Naive thymus-derived CD4-positive, alpha-beta T cell (primary cell): ENCODE data around the gene FBXO41. TPM values are rescaled to one million over a fixed set of nuclear protein-coding genes. Genes with fewer than 3 reads are reported as not detected.
A peak's percentile ranks its signal among the peaks of the same experiment; 100 is the strongest.

ENCODE experiments used
- ATAC-seq: fragments of 150-1000 bp; cut with Tn5 transposase; 2 replicates; pipeline ENCODE4 v1.10.0; 2021; ENCODE audit warnings: mild to moderate bottlenecking, moderate library complexity
- CTCF ChIA-PET: fragments of 350-600 bp; sonication (Branson Sonifier 250); formaldehyde crosslinking; loops from one replicate; lab custom pipeline; 2021; ENCODE audit warnings: antibody characterized with exemption; lab: Charles Lee
- POLR2A ChIA-PET: fragments of 350-600 bp; sonication (Branson Sonifier 250); formaldehyde crosslinking; loops from one replicate; lab custom pipeline; 2021; ENCODE audit warnings: antibody characterized with exemption, inconsistent platforms; lab: Charles Lee
- DNase-seq, 9 donors: peaks; one replicate each; pipeline versions ENCODE4 v3.0.0 to v3.0.0-alpha.2; 2020 to 2022; ENCODE audit warnings: mixed read lengths in 1 of 9
- H3K27ac ChIP-seq: one replicate; pipeline ENCODE4 v1.7.0; 2013; ENCODE audit warnings: mild to moderate bottlenecking, low read depth, low read length, moderate library complexity
- H3K27me3 ChIP-seq, 2 donors: one replicate each; pipeline ENCODE4 v1.7.0; 2013; ENCODE audit warnings: low read length in 2 of 2, mild to moderate bottlenecking in 2 of 2, moderate library complexity in 2 of 2; ENCODE audit not compliant: control insufficient read depth in 2 of 2, insufficient read depth in 2 of 2
- H3K36me3 ChIP-seq, 3 experiments: 1 replicate in 2 of 3; 2 replicates in 1 of 3; pipeline ENCODE4 v1.7.0; 2013; ENCODE audit warnings: low read length in 3 of 3, mild to moderate bottlenecking in 3 of 3, moderate library complexity in 1 of 3; ENCODE audit not compliant: insufficient read depth in 3 of 3, control insufficient read depth in 2 of 3
- H3K4me1 ChIP-seq, 2 donors: one replicate each; pipeline ENCODE4 v1.7.0; 2013; ENCODE audit warnings: low read length in 2 of 2, mild to moderate bottlenecking in 2 of 2, moderate library complexity in 1 of 2; ENCODE audit not compliant: control insufficient read depth in 2 of 2, insufficient read depth in 2 of 2
- H3K4me3 ChIP-seq: 2 replicates; pipeline ENCODE4 v1.7.0; 2013; ENCODE audit warnings: mild to moderate bottlenecking, low read length
- H3K9me3 ChIP-seq, 3 experiments: 1 replicate in 2 of 3; 2 replicates in 1 of 3; pipeline ENCODE4 v1.7.0; 2013; ENCODE audit warnings: low read length in 3 of 3; ENCODE audit not compliant: control insufficient read depth in 2 of 3
- H3K27ac Mint-ChIP-seq, 9 donors: one replicate each; pipeline ENCODE4 v1.8.0; 2020 to 2022; ENCODE audit warnings: mixed read lengths in 9 of 9, mild to moderate bottlenecking in 8 of 9, moderate library complexity in 5 of 9, inconsistent platforms in 2 of 9
- H3K27me3 Mint-ChIP-seq, 5 donors: one replicate each; pipeline ENCODE4 v1.8.0; 2021 to 2022; ENCODE audit warnings: mixed read lengths in 5 of 5, mild to moderate bottlenecking in 1 of 5
- H3K36me3 Mint-ChIP-seq, 5 donors: one replicate each; pipeline ENCODE4 v1.8.0; 2020 to 2022; ENCODE audit warnings: mixed read lengths in 5 of 5, mild to moderate bottlenecking in 3 of 5, inconsistent platforms in 1 of 5
- H3K4me1 Mint-ChIP-seq, 7 donors: one replicate each; pipeline ENCODE4 v1.8.0; 2020 to 2022; ENCODE audit warnings: mixed read lengths in 7 of 7, mild to moderate bottlenecking in 3 of 7, inconsistent platforms in 1 of 7
- H3K4me3 Mint-ChIP-seq, 10 donors: one replicate each; pipeline ENCODE4 v1.8.0; 2020 to 2022; ENCODE audit warnings: mild to moderate bottlenecking in 10 of 10, mixed read lengths in 10 of 10, moderate library complexity in 6 of 10, inconsistent platforms in 2 of 10
- H3K9me3 Mint-ChIP-seq, 11 donors: one replicate each; pipeline ENCODE4 v1.8.0; 2020 to 2022; ENCODE audit warnings: mixed read lengths in 11 of 11, mild to moderate bottlenecking in 4 of 11, inconsistent platforms in 1 of 11, moderate library complexity in 1 of 11
- intact Hi-C, 2 donors: fragments of 100-400 bp; cut with micrococcal nuclease; formaldehyde crosslinking; loops; one replicate each; pipeline ENCODE4 v1.15.1; 2023
- polyA plus RNA-seq, 2 donors: library from polyadenylated mRNA; unstranded; fragments of 300-500 nt; fragmentation: Illumina TruSeq; gene quantifications; one replicate each; pipeline ENCODE4 v1.2.3, GENCODE V29; 2021
- total RNA-seq, 6 experiments: library from RNA in 5 of 6; stranded (reverse) in 5 of 6; gene quantifications; 1 replicate in 5 of 6; 2 replicates in 1 of 6; pipeline ENCODE4 v1.2.3 and lab custom pipeline; 2021 to 2026

Gene FBXO41
- total and polyA plus RNA-seq, 7 experiments from 2014 or later = 1.5 to 19.6 (median 14.1) TPM

DNA sequence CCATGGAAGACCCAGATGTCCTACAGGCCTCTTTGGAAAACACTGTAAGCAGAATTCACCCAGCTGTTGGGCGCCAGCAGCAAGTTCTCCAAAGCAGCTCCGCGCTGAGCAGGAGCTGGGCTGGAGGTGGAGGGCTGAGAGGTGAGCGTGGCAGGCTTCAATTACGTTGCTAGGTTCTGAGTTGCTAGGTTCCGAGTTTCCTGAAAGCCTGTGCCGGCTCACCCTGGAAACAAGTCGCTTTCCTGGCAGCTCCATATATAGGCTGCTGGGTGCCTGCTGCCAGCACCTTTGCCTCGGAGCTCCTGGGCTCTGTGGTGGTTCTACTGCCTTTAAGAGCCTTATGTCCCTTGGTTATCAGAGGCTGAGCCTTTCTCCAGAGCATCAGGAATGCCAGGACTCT lies 23.4 kb upstream of the FBXO41 start:
- H3K36me3 Mint-ChIP-seq = peaks cover 0 to 6% (median 0%) of the 10 kb centered on the region in 5 donors
- H3K27ac Mint-ChIP-seq = no peak overlapping the region
- H3K36me3 ChIP-seq = no peaks in the 10 kb centered on the region
- POLR2A ChIA-PET = no interaction called here
- H3K4me3 ChIP-seq = no peak overlapping the region
- no peak overlapping the region for H3K27ac ChIP-seq
- CTCF ChIA-PET = no interaction called here
- ATAC-seq = no peak
- H3K4me1 ChIP-seq = no peaks in the 10 kb centered on the region
- H3K27me3 Mint-ChIP-seq = peaks cover 19 to 41% (median 35%) of the 10 kb centered on the region in 5 donors
- H3K9me3 Mint-ChIP-seq = peaks cover 0 to 9% (median 0%) of the 10 kb centered on the region in 11 donors
- H3K4me1 Mint-ChIP-seq = no peaks in the 10 kb centered on the region
- no peak for DNase-seq
- H3K4me3 Mint-ChIP-seq = no peak overlapping the region
- no peaks in the 10 kb centered on the region for H3K27me3 ChIP-seq
- no peaks in the 10 kb centered on the region for H3K9me3 ChIP-seq
- intact Hi-C loops = no loop called here

DNA sequence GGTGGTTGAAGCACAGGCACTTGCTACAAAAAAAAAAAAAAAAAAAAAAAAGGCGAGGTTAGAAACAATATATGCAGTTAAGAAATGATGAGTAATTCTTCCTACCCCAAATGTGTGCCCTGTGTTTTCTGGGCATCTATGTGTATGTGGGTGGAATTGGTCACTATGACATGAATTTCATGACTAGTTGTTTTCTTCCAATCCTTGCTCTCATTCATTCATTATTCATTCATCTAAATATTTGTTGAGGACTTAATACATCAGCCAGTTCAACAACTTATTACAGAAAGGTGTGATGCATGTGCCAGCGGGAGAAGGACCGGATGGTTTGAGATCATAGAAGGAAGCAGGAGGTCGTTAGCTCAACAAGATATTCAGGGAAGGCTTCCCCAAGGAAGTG lies 17.4 kb upstream of the FBXO41 start:
- H3K27me3 ChIP-seq = peaks cover 0 to 3% of the 10 kb centered on the region in 2 donors
- H3K4me1 ChIP-seq = no peaks in the 10 kb centered on the region
- no peak overlapping the region for H3K27ac ChIP-seq
- H3K36me3 ChIP-seq = no peaks in the 10 kb centered on the region
- H3K9me3 Mint-ChIP-seq = peaks cover 0 to 4% (median 0%) of the 10 kb centered on the region in 11 donors
- ChIA-PET CTCF (interaction anchor here (0.5 to 0.7 kb wide), 2 partner anchors 19 to 49 kb away, joined by 3 read pairs; no protein-coding TSS in a partner anchor), POLR2A (no interaction called here)
- no peak overlapping the region for H3K4me3 ChIP-seq
- intact Hi-C loops = no loop called here
- H3K4me1 Mint-ChIP-seq = no peaks in the 10 kb centered on the region
- no peak overlapping the region for H3K4me3 Mint-ChIP-seq
- no peaks in the 10 kb centered on the region for H3K9me3 ChIP-seq
- H3K27me3 Mint-ChIP-seq = peaks cover 37 to 63% (median 56%) of the 10 kb centered on the region in 5 donors
- ATAC-seq (no peak), DNase-seq (no peak)
- no peak overlapping the region for H3K27ac Mint-ChIP-seq
- H3K36me3 Mint-ChIP-seq = peaks cover 0 to 3% (median 0%) of the 10 kb centered on the region in 5 donors

DNA sequence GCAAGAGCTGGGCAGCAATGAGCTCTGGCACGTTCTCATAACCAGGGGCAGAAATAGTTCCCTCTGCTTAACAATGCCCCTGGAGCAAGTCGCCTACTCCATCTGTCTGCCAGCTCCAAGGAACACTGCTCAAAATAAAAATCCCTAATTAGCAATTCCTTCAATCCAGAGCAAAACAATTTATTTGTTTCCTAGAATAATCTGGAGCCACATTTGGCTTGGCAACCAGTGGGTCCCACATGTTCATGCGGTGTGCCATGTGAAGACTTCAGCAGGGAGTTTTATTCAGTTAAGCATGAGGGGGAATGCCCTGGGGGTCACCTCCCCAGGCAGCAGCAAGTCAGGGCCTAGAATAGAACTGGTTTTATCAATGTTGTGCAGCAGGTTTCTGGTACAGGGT lies 16.6 kb upstream of the FBXO41 start:
- no peak overlapping the region for H3K27ac Mint-ChIP-seq
- H3K27me3 ChIP-seq = peaks cover 0 to 3% of the 10 kb centered on the region in 2 donors
- no peak overlapping the region for H3K4me3 ChIP-seq
- H3K36me3 ChIP-seq = no peaks in the 10 kb centered on the region
- no peaks in the 10 kb centered on the region for H3K4me1 Mint-ChIP-seq
- H3K27ac ChIP-seq = no peak overlapping the region
- H3K9me3 ChIP-seq = no peaks in the 10 kb centered on the region
- ATAC-seq = no peak
- H3K4me1 ChIP-seq = no peaks in the 10 kb centered on the region
- H3K4me3 Mint-ChIP-seq = no peak overlapping the region
- CTCF ChIA-PET = interaction anchor here (1.8 kb wide), 1 partner anchor 11 kb away, joined by 4 read pairs; no protein-coding TSS in a partner anchor
- intact Hi-C loops = no loop called here
- peaks cover 0 to 3% (median 0%) of the 10 kb centered on the region in 5 donors for H3K36me3 Mint-ChIP-seq
- DNase-seq = no peak
- POLR2A ChIA-PET = no interaction called here
- H3K27me3 Mint-ChIP-seq = peaks cover 42 to 69% (median 61%) of the 10 kb centered on the region in 5 donors
- peaks cover 0 to 4% (median 0%) of the 10 kb centered on the region in 11 donors for H3K9me3 Mint-ChIP-seq

DNA sequence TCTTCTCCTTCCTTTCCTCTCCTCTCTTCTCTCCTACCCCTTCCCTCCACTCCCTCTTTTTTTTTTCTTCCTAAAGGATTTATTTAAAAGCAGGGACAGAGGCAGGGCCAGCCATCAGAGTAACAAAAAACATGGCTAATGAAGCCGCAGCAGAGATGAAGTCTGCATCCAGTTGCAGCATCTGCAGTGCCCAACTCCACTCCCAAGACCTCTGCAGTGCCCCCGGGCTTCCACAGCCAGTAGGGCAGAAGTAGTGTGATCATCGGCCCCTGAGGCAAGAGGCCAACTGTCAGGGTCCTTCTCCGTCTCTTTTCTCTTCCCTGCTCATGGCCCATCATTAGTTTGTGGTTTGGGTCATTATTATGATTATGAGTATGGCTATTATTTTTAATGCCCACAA lies 13.3 kb upstream of the FBXO41 start:
- H3K4me1 ChIP-seq = peaks cover 6 to 9% of the 10 kb centered on the region in 2 donors
- Mint-ChIP-seq H3K27me3 (peaks cover 55 to 74% (median 64%) of the 10 kb centered on the region in 5 donors), H3K36me3 (peaks cover 0 to 3% (median 0%) of the 10 kb centered on the region in 5 donors), H3K27ac (no peak overlapping the region), H3K9me3 (peaks cover 0 to 5% (median 0%) of the 10 kb centered on the region in 11 donors), H3K4me1 (peaks cover 0 to 4% (median 0%) of the 10 kb centered on the region in 7 donors), H3K4me3 (no peak overlapping the region)
- ChIA-PET CTCF (no interaction called here), POLR2A (no interaction called here)
- intact Hi-C loops = loop anchor here in 1 of 2 donors (10.0 kb wide), 1 partner anchor 413 kb away; the partner anchor contains the start of gene SPR
- DNase-seq (no peak), ATAC-seq (no peak)
- H3K9me3 ChIP-seq = no peaks in the 10 kb centered on the region
- peaks cover 10 to 18% of the 10 kb centered on the region in 2 donors for H3K27me3 ChIP-seq
- H3K4me3 ChIP-seq = no peak overlapping the region
- no peaks in the 10 kb centered on the region for H3K36me3 ChIP-seq
- no peak overlapping the region for H3K27ac ChIP-seq

DNA sequence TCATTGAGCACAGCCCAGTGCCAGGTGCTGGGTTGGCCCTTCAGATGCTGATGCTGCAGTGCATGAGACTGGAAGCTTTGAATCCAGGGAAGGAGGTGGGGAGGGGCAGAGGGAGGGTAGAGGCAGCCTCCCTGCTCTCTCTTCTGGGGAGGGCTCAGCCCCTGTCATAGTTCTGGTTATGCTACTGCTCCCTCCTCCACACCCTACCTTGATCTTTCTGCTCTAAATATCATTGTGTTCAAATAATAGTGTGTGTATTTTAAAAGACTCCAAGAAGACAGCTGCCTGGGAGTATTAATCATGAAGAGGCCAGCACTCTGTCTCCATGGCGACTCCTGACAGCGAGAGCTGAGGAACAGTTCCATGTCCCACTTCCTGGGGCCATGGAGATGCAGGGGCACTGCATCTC lies 12.9 kb upstream of the FBXO41 start:
- Histone ChIP-seq H3K4me3 (no peak overlapping the region), H3K36me3 (no peaks in the 10 kb centered on the region), H3K27me3 (peaks cover 11 to 22% of the 10 kb centered on the region in 2 donors), H3K27ac (no peak overlapping the region), H3K4me1 (peaks cover 10 to 11% of the 10 kb centered on the region in 2 donors), H3K9me3 (no peaks in the 10 kb centered on the region)
- Mint-ChIP-seq H3K4me3 (no peak overlapping the region), H3K27ac (no peak overlapping the region), H3K9me3 (peaks cover 0 to 3% (median 0%) of the 10 kb centered on the region in 11 donors), H3K4me1 (peaks cover 0 to 7% (median 0%) of the 10 kb centered on the region in 7 donors), H3K27me3 (peaks cover 52 to 70% (median 64%) of the 10 kb centered on the region in 5 donors), H3K36me3 (peaks cover 0 to 3% (median 0%) of the 10 kb centered on the region in 5 donors)
- POLR2A ChIA-PET = no interaction called here
- no peak for ATAC-seq
- intact Hi-C loops = loop anchor here in 1 of 2 donors (10.0 kb wide), 1 partner anchor 412 kb away; the partner anchor contains the start of gene SPR
- no peak for DNase-seq
- CTCF ChIA-PET = interaction anchor here (0.5 kb wide), 1 partner anchor 1952 kb away, joined by 4 read pairs; no protein-coding TSS in a partner anchor

DNA sequence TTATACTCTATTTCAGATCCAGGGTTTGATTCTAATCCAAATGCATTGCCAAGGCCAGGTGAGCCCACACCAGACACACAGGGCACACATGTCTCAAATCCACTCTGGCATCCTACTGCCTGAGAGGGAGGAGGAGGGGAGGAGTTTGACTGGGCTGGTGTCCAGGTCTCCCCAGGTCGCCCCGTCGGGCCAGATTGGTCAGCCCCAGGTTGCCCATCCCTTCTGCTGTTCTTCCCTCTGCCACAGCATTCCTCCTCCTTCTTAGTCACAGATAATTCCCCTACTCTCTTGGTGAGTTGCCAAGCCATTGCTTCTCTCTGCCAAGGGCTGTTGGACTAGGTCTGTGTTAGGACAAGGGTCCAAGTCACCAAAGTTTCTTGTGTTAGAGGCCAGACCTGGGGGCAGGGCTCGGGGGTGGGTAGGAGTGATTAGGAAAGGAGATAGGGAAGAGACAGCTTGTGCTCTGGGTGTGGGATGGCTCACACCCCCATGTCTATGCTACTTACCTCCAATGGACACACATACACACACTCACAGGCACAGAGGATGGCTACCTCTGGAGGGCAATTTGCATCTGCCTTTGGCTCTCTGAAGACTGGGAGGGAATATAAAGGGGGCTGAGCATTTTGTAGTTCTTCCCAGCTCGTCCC lies 11.6 kb upstream of the FBXO41 start:
- peaks cover 16 to 17% of the 10 kb centered on the region in 2 donors for H3K4me1 ChIP-seq
- DNase-seq (no peak), ATAC-seq (no peak)
- H3K9me3 Mint-ChIP-seq = peaks cover 0 to 5% (median 0%) of the 10 kb centered on the region in 11 donors
- CTCF ChIA-PET = interaction anchor here (0.7 kb wide), 1 partner anchor 58 kb away, joined by 3 read pairs; no protein-coding TSS in a partner anchor
- H3K27ac Mint-ChIP-seq = peak overlapping the region in 1 of 9 donors; percentile 87
- H3K36me3 ChIP-seq = no peaks in the 10 kb centered on the region
- peaks cover 11 to 25% of the 10 kb centered on the region in 2 donors for H3K27me3 ChIP-seq
- H3K27me3 Mint-ChIP-seq = peaks cover 56 to 73% (median 61%) of the 10 kb centered on the region in 5 donors
- intact Hi-C loops = loop anchor here in 1 of 2 donors (10.0 kb wide), 1 partner anchor 411 kb away; the partner anchor contains the start of gene SPR
- peaks cover 7 to 19% (median 8%) of the 10 kb centered on the region in 7 donors for H3K4me1 Mint-ChIP-seq
- no peaks in the 10 kb centered on the region for H3K36me3 Mint-ChIP-seq
- H3K4me3 Mint-ChIP-seq = no peak overlapping the region
- POLR2A ChIA-PET = no interaction called here
- no peak overlapping the region for H3K27ac ChIP-seq
- no peaks in the 10 kb centered on the region for H3K9me3 ChIP-seq
- H3K4me3 ChIP-seq = no peak overlapping the region
